Loucy (cell line): ENCODE measurements around the gene COX4I2.

Experiments used
- H2AFZ ChIP-seq: fragments of 200-600 bp; sonication (generic); 2 replicates; pipeline ENCODE4 v1.6.0; 2016; ENCODE audit warnings: antibody characterized with exemption, mild to moderate bottlenecking, low read length, moderate library complexity
- H3F3A ChIP-seq: fragments of 200-600 bp; 2 replicates; pipeline ENCODE4 v1.6.0; 2016; ENCODE audit warnings: antibody characterized with exemption, low read depth, mild to moderate bottlenecking
- H3K27me3 ChIP-seq: fragments of 200-600 bp; sonication (generic); 2 replicates; pipeline ENCODE4 v1.6.1; 2014; ENCODE audit warnings: low read length, mild to moderate bottlenecking; ENCODE audit not compliant: insufficient read depth, poor library complexity, severe bottlenecking
- H3K36me3 ChIP-seq: fragments of 200-600 bp; sonication (generic); 2 replicates; pipeline ENCODE4 v1.6.1; 2016; ENCODE audit warnings: low read length; ENCODE audit not compliant: insufficient read depth
- H3K4me1 ChIP-seq: fragments of 200-600 bp; sonication (generic); 2 replicates; pipeline ENCODE4 v1.5.1; 2014; ENCODE audit warnings: low read length, mild to moderate bottlenecking; ENCODE audit not compliant: insufficient read depth, poor library complexity, severe bottlenecking
- H3K4me2 ChIP-seq: fragments of 200-600 bp; sonication (generic); 2 replicates; pipeline ENCODE4 v1.6.0; 2014; ENCODE audit warnings: antibody characterized with exemption, low read length, low read depth, mild to moderate bottlenecking; ENCODE audit not compliant: poor library complexity, severe bottlenecking
- H3K4me3 ChIP-seq: fragments of 200-600 bp; sonication (generic); 2 replicates; pipeline ENCODE4 v1.5.1; 2014; ENCODE audit warnings: low read length, mild to moderate bottlenecking, mixed read lengths; ENCODE audit not compliant: poor library complexity, severe bottlenecking
- H3K79me2 ChIP-seq: fragments of 200-600 bp; sonication (generic); 2 replicates; pipeline ENCODE4 v1.6.1; 2014; ENCODE audit warnings: low read length; ENCODE audit not compliant: insufficient read depth
- H3K9ac ChIP-seq: fragments of 200-600 bp; sonication (generic); 2 replicates; pipeline ENCODE4 v1.6.0; 2014; ENCODE audit warnings: mild to moderate bottlenecking, low read depth, low read length, moderate library complexity; ENCODE audit not compliant: poor library complexity, severe bottlenecking
- H3K9me2 ChIP-seq: fragments of 200-600 bp; sonication (generic); replicated peaks from 2 replicates; pipeline ENCODE4 v1.6.1; 2016; ENCODE audit warnings: low read depth, low read length, mixed read lengths
- H3K9me3 ChIP-seq: fragments of 200-600 bp; sonication (generic); 2 replicates; pipeline ENCODE4 v1.6.1; 2014; ENCODE audit warnings: mild to moderate bottlenecking, antibody characterized with exemption, low read length, low read depth; ENCODE audit not compliant: insufficient read depth
- H4K20me1 ChIP-seq: fragments of 200-600 bp; sonication (generic); 2 replicates; pipeline ENCODE4 v1.6.0; 2014; ENCODE audit warnings: antibody characterized with exemption, low read length, mild to moderate bottlenecking; ENCODE audit not compliant: insufficient read depth, poor library complexity, severe bottlenecking
- CTCF ChIP-seq: fragments of 200-600 bp; sonication (generic); conservative IDR thresholded peaks from 2 replicates; pipeline ENCODE4 v1.5.1; 2014; ENCODE audit warnings: mild to moderate bottlenecking, antibody characterized with exemption, low read length
- EZH2phosphoT487 ChIP-seq: fragments of 200-600 bp; IDR thresholded peaks from 2 replicates; pipeline ENCODE4 v1.6.1; 2018; ENCODE audit warnings: antibody characterized with exemption, mild to moderate bottlenecking, moderate library complexity, borderline replicate concordance

The COX4I2 gene

GRCh38 chr20:31602431-31602778 lies 35.3 kb upstream of the COX4I2 start:
- H3K4me3 ChIP-seq = no peak overlapping the region
- no peaks in the 10 kb centered on the region for H4K20me1 ChIP-seq
- no peak overlapping the region for H3K9ac ChIP-seq
- H3K4me2 ChIP-seq = no peak overlapping the region
- TF ChIP-seq CTCF = no peak
- TF ChIP-seq EZH2phosphoT487 = no peak
- H3K27me3 ChIP-seq = peaks cover 23% of the 10 kb centered on the region
- H3K4me1 ChIP-seq = peaks cover 23% of the 10 kb centered on the region
- H3F3A ChIP-seq = no peaks in the 10 kb centered on the region
- no peaks in the 10 kb centered on the region for H3K9me2 ChIP-seq
- H3K9me3 ChIP-seq = no peaks in the 10 kb centered on the region
- no peaks in the 10 kb centered on the region for H3K79me2 ChIP-seq
- H3K36me3 ChIP-seq = no peaks in the 10 kb centered on the region
- no peak overlapping the region for H2AFZ ChIP-seq

GRCh38 chr20:31602779-31603441 lies 34.8 kb upstream of the COX4I2 start:
- Histone ChIP-seq H3K79me2 (no peaks in the 10 kb centered on the region), H3K9me2 (no peaks in the 10 kb centered on the region), H3K9ac (no peak overlapping the region), H3K9me3 (no peaks in the 10 kb centered on the region), H3K4me3 (no peak overlapping the region), H4K20me1 (no peaks in the 10 kb centered on the region), H3K4me1 (peaks cover 23% of the 10 kb centered on the region), H2AFZ (no peak overlapping the region), H3F3A (no peaks in the 10 kb centered on the region), H3K4me2 (no peak overlapping the region), H3K36me3 (no peaks in the 10 kb centered on the region), H3K27me3 (peaks cover 23% of the 10 kb centered on the region)
- no peak for TF ChIP-seq CTCF
- TF ChIP-seq EZH2phosphoT487 = no peak

GRCh38 chr20:31603822-31604566 lies 33.7 kb upstream of the COX4I2 start:
- Histone ChIP-seq H4K20me1 (no peaks in the 10 kb centered on the region), H3K9me2 (no peaks in the 10 kb centered on the region), H3K4me1 (peaks cover 23% of the 10 kb centered on the region), H3K27me3 (peaks cover 23% of the 10 kb centered on the region), H3K36me3 (no peaks in the 10 kb centered on the region), H3K4me3 (peak overlapping the region; percentile 81), H3K79me2 (no peaks in the 10 kb centered on the region), H3K4me2 (peak overlapping the region; percentile 96), H3F3A (no peaks in the 10 kb centered on the region), H2AFZ (peak overlapping the region; percentile 99), H3K9ac (no peak overlapping the region), H3K9me3 (no peaks in the 10 kb centered on the region)
- TF ChIP-seq CTCF = no peak
- TF ChIP-seq EZH2phosphoT487 = no peak
